GM18499 (cell line): ENCODE measurements around the gene NKD2.
"Not testable (repeated sequence)": the region's sequence is repeated elsewhere in the genome, so short reads cannot be mapped to it uniquely, and the experiment has no call there.

Experiments used
- ATAC-seq: cut with Tn5 transposase; IDR thresholded peaks from one replicate; pipeline ENCODE4 v1.9.1; 2021; ENCODE audit warnings: moderate number of reproducible peaks; ENCODE audit not compliant: insufficient read depth, unreplicated experiment

Gene NKD2, protein sequence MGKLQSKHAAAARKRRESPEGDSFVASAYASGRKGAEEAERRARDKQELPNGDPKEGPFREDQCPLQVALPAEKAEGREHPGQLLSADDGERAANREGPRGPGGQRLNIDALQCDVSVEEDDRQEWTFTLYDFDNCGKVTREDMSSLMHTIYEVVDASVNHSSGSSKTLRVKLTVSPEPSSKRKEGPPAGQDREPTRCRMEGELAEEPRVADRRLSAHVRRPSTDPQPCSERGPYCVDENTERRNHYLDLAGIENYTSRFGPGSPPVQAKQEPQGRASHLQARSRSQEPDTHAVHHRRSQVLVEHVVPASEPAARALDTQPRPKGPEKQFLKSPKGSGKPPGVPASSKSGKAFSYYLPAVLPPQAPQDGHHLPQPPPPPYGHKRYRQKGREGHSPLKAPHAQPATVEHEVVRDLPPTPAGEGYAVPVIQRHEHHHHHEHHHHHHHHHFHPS

DNA sequence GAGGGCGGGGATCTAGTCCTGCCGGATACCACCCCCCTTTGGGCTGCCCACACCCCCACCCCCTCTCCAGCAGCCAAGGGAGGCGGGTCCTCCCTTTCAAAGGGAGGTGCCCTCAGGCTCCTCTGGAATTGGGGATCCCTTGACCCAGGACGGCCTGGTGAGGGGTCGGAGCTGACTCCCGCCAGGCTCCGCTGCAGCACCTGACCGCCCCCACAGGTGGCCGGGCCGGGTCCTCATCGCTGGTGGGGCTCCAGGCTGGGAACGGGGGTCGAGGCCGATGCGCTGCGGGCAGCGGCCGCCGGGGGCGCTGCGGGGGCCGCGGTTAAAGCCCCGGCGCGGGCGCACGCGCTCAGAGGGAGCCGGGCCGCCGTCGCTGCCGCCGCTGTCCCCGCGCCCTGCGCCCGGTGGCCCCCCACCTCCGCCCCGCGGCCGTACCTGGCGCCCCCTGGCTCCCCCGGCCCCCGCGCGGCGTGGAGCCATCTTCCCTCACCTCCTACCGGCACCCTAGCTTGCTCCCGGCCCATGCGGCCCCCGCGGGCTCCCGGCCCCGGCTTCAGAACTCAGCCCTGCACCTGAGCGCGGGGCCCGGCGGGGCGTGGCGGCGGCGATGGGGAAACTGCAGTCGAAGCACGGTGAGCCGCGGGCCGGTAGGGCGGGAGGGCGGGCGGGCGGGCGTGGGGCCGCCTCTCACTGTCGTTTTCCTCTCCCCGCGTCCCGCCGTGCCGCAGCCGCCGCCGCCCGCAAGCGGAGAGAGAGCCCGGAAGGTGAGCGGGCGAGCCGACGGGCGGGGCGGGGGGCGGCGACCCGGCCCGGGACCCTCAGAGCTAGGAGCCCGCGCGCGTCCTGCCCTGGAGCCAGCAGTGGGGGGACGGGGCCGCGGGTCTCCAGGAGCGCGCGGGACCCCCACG, at the start of gene NKD2:
Gene NKD2, plus strand, starts transcription at position 352 of the 908 bp plus-strand sequence. Its CDS starts 256 bp downstream, at position 608.
- ATAC-seq: no peak

GRCh38 chr5:959581-960531, 48.7 kb upstream of the NKD2 start:
- ATAC-seq: no peak

DNA sequence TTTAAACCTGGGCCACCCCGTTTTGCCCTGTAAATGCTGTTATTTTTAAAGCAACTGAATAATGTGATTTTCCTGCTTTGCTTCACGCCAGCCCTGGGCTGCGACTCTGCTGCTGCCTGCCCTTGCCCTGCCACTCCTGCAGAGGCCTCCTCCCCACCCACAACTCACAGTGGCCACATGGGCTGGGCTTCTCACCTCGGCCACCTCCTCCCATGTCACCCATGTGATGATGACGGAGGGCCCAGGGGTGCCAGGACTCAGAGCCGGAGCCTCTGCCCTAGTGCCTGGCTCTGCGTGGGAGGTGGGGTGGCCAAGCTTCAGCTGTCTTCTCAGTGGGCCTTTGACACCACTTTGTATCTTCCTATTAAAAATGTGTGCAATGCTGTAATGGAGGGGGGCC, 48.1 kb upstream of the NKD2 start:
- ATAC-seq: no peak

GRCh38 chr5:961002-961710, 47.4 kb upstream of the NKD2 start:
- ATAC-seq: no peak

DNA sequence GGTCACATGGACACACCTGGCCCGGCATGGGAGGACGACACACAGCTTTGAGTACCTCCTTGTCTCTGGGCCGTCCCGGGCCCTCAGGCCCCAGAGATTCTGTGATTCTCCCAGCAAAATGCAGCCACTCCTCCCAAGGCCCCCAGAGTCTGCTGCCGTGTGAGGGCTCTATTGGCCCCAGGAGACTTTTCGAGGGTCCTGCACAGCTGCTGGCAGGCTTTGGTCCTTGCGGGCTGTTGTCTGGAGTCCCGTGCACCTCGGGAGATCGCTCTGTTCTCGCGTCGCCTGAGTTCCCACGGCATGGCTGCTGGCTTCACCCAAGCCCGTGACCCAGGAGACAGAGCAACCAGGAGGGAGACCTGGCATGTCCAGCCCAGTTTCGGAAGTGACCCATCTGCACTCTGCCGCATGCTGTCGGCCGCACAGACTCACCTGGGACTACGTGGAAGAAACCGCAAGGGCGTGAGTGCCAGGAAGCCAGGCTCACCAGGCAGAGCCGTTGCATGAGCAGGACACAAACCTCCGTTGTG, 46.8 kb upstream of the NKD2 start:
- no peak for ATAC-seq

GRCh38 chr5:962386-962785, 46.2 kb upstream of the NKD2 start:
- no peak for ATAC-seq

GRCh38 chr5:962801-963200, 45.8 kb upstream of the NKD2 start:
- ATAC-seq: no peak

GRCh38 chr5:963310-963672, 45.3 kb upstream of the NKD2 start:
- ATAC-seq: no peak

DNA sequence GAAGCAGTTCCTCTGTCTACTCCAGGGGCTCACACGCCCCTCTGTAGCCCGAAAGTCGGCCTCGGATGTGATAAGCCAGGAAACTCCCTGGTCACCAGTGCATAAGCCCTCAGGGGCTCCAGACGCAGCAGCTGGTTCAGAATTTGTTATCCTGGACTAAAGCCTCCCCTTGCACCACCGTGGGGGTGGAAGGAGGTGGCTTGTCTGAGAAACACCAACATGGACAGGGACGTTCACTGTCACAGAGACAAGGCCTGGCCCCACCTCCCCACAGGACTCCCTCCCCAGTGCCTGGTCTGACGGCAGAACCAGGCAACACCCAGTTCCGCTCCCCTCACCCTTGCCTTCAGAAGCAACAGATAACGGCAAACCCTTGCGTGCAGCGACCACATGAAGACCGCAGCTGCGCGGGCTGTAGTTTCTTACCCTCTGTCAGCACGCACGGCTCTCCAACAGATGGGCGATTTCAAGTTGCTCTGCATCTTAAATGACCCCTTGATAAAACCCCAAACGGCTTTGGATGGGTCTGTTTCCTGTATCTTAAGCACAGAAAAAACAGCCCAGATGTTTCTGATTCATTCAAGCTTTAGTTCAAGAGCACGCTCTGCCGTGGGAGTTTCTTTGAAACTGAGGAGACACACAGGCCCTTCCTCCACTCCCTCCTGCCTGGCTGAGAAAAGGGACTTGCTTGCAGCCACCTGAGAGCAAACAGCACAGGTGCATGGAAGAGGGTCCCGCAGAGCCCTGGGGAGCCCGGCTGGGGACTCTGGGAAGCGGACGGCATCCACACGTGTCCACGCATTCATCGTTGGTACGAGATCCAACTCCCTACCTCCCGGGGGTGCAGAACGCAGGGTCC, 44.7 kb upstream of the NKD2 start:
- no peak for ATAC-seq

GRCh38 chr5:964821-965220, 43.8 kb upstream of the NKD2 start:
- ATAC-seq: no peak

DNA sequence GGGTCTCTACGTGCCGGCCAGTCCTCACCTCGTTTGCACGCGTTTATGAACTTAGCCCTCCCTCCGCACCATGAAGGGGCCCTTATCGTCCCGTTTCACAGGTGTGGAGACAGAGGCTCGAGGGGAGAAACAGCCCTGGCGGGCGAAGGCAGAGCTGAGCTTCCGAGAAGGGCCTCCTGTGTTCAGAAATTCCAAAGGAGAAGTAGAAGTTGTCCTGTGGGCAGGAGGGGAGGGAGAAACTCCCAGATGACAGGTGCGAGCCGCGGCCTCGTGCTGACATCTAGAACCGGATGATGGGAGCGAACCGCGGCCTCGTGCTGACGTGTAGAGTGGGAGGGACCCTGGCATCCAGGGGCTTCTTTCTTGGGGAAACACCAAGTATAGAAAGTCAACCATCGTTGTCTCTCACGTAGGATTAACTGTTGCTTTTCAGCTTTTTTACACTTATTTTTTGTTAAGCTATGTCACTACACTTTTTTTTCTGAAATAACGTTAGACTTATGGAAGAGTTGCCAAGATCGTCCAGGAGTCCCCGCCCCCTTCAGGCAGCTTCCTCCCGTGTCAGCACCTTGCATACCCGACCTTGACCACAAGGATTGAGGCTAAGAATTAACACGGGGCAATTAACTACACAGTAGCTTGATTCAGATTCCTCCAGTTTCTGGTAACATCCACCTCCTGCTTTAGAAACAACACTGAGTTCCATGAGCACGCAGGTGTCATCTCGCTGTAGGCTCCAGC, 42.8 kb upstream of the NKD2 start:
- ATAC-seq: no peak

DNA sequence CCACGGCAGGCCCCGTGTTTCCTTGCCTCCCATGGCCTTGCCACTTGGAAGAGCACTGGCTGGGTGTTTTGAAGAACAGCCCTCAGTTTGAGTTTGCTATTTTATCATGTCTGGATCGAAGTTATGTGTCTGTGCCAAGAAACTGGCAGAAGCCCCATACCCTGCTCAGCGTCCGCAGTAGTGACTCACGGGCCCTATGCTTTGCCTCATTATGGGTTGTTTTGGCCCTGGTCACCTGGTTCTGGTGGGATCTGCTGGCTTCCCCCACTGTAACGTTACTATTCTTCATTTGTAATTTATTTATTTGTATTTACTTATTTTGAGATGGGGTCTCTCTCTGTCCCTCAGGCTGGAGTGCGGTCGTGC, 42.3 kb upstream of the NKD2 start:
- no peak for ATAC-seq

DNA sequence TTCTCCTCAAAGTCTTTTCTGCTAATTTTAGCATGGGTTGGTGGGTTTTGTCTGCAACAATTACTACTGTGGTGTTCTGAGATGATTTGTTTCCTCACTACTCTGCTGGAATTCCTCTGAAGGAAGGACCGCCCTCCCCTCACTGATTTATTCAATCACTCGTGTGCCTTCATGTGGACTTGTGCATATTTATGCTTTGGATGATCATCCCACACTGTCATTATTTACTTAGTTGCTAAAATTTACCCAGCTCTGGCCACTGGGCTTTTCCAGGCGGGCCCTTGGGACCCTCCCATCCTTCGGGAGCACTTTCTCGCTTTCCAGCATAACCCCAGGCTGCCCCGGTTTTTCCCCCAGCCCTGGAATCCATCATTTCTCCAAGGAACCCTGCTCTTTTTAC, 41.7 kb upstream of the NKD2 start:
- no peak for ATAC-seq

DNA sequence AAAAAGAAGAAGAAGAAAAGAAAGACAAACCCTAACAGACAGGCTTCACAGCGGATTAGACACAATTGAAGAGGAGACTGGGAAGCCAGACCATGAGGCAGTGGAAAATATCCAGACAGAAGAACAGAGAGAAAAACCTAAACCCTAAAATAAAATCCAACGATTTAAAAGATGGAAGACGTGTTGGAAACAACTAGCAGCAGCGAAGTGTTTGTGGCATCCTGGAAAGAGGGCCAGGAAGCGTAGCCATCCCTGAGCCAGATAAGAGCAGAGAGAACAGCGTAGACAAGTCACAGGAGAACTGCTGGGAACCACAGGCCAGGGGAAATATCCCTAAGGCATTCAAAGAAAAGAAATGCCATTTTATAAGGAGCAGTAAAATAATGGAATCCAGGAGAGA, 39.7 kb upstream of the NKD2 start:
- no peak for ATAC-seq

- no peak for ATAC-seq
These were observed 39.2 kb upstream of the NKD2 start for GRCh38 chr5:969408-969839.

DNA sequence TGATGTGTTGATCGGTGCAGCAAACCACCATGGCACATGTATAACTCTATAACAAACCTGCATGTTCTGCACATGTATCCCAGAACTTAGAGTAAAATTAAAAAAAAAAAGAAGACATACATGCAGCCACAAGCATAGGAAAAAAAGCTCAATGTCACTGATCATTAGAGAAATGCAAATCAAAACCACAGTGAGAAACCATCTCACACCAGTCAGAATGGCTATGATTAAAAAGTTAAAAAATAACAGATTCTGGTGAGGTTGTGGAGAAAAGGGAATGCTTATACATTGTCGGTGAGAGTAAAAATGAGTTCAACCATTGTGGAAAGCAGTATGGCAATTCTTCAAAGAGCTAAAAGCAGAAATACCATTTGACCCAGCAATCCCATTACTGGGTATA, 36.0 kb upstream of the NKD2 start:
- ATAC-seq: not testable (repeated sequence)

DNA sequence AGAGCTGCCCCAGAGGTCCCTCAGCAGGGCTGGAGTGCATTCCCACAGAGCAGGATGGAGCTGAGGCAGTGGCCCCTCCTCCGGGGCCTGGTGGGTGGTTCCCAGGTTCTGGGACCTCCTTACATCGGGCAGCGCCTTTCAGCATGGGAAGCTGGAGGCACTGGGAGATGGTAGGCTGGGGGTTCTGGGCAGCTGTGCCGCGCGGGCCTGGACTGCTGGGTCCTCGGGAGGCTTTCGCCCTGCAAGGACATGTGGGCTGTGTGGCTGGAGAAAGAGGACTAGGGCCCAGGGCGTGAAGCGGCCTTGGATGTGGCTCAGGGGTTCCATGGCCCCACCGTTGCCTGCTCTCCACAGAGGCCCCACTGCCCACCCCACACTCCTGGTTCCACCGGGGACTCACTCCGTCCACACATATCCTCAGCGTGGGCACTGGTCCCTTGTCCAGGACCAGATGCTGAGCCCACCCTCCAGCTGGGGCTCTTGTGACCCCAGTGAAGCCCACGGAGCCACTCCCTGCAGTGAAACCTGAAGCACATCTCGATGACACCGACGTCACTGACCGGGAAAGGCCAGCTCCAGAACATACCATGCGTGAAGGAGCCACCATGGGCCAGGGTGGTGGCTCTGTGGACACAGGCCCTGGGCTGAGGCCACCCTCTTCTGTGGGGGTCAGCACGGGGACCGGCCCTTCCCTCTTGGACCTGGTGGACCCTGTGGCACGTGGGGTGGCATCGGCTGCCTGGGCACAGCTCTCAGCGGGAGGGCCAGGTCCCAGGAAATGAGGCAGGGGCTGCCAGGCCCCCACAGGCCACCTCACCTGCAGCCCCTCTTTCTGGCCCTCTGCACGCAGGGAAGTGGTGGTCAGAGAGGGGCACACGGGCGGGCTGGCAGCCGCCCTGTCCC, 31.5 kb upstream of the NKD2 start:
- no peak for ATAC-seq
